ENCODE measurements around the gene DSE. TPM values are rescaled to one million over a fixed set of nuclear protein-coding genes. Genes with fewer than 3 reads are reported as not detected.

Gene DSE
- total RNA-seq, 2 experiments from 2014 or later, result 6.7 to 7.8 TPM

GRCh38 chr6:116384727-116385458 lies 14.1 kb downstream of the DSE start:
- POLR2A ChIA-PET, result no interaction called here
- CTCF ChIA-PET, result no interaction called here

- ChIA-PET POLR2A (no interaction called here), CTCF (no interaction called here)
Measured at GRCh38 chr6:116385459-116385802, 14.7 kb downstream of the DSE start.

GRCh38 chr6:116385921-116386320 lies 15.2 kb downstream of the DSE start:
- POLR2A ChIA-PET, result no interaction called here

GRCh38 chr6:116386581-116387299 lies 16.0 kb downstream of the DSE start:
- ChIA-PET POLR2A (no interaction called here), CTCF (no interaction called here)

More at GRCh38 chr6:116385921-116386320, 15.2 kb downstream of the DSE start:
- CTCF ChIA-PET, result no interaction called here

- CTCF ChIA-PET, result no interaction called here
- POLR2A ChIA-PET, result no interaction called here
Measured at GRCh38 chr6:116387374-116387773, 16.6 kb downstream of the DSE start.

GRCh38 chr6:116388924-116389323 lies 18.2 kb downstream of the DSE start:
- ChIA-PET CTCF (no interaction called here), POLR2A (interaction anchor here (0.6 kb wide), 1 partner anchor 109 kb away, joined by 4 read pairs; no protein-coding TSS in a partner anchor)

GRCh38 chr6:116389357-116389756 lies 18.6 kb downstream of the DSE start:
- CTCF ChIA-PET, result interaction anchor here (0.7 kb wide), 1 partner anchor 84 kb away, joined by 3 read pairs; no protein-coding TSS in a partner anchor
- POLR2A ChIA-PET, result interaction anchor here (0.6 kb wide), 1 partner anchor 109 kb away, joined by 4 read pairs; no protein-coding TSS in a partner anchor

GRCh38 chr6:116390581-116390980 lies 19.8 kb downstream of the DSE start:
- ChIA-PET POLR2A (no interaction called here), CTCF (no interaction called here)

GRCh38 chr6:116392132-116393013 lies 21.6 kb downstream of the DSE start:
- ChIA-PET POLR2A (interaction anchor here (2.1 kb wide), 1 partner anchor 21 kb away, joined by 11 read pairs; the partner anchor contains the start of gene DSE), CTCF (interaction anchor here (0.8 kb wide), 1 partner anchor 27 kb away, joined by 4 read pairs; no protein-coding TSS in a partner anchor)

- ChIA-PET POLR2A (interaction anchor here (2.1 kb wide), 1 partner anchor 23 kb away, joined by 11 read pairs; the partner anchor contains the start of gene DSE), CTCF (interaction anchor here (0.8 kb wide), 1 partner anchor 28 kb away, joined by 4 read pairs; no protein-coding TSS in a partner anchor)
Measured at GRCh38 chr6:116393430-116393829, 22.7 kb downstream of the DSE start.

- POLR2A ChIA-PET, result no interaction called here
Measured at GRCh38 chr6:116395647-116396046, 24.9 kb downstream of the DSE start.

GRCh38 chr6:116396441-116396840 lies 25.7 kb downstream of the DSE start:
- POLR2A ChIA-PET, result no interaction called here
- CTCF ChIA-PET, result no interaction called here

More at GRCh38 chr6:116395647-116396046, 24.9 kb downstream of the DSE start:
- CTCF ChIA-PET, result no interaction called here

GRCh38 chr6:116397914-116398313 lies 27.2 kb downstream of the DSE start:
- CTCF ChIA-PET, result no interaction called here
- POLR2A ChIA-PET, result no interaction called here

GRCh38 chr6:116398316-116399010 lies 27.7 kb downstream of the DSE start:
- POLR2A ChIA-PET, result no interaction called here
- CTCF ChIA-PET, result no interaction called here

GRCh38 chr6:116399287-116399686 lies 28.5 kb downstream of the DSE start:
- ChIA-PET CTCF (no interaction called here), POLR2A (no interaction called here)

GRCh38 chr6:116400328-116400727 lies 29.6 kb downstream of the DSE start:
- CTCF ChIA-PET, result no interaction called here
- POLR2A ChIA-PET, result no interaction called here

- POLR2A ChIA-PET, result no interaction called here
- CTCF ChIA-PET, result no interaction called here
Measured at GRCh38 chr6:116402108-116402937, 31.6 kb downstream of the DSE start.

- CTCF ChIA-PET, result no interaction called here
- POLR2A ChIA-PET, result no interaction called here
Measured at GRCh38 chr6:116403205-116403604, 32.5 kb downstream of the DSE start.

- ChIA-PET CTCF (no interaction called here), POLR2A (no interaction called here)
Measured at GRCh38 chr6:116404696-116405095, 33.9 kb downstream of the DSE start.
